HepG2 (cell line): Measurements from ENCODE around the gene TTC23. TPM values are rescaled to one million over a fixed set of nuclear protein-coding genes. Genes with fewer than 3 reads are reported as not detected.

Source experiments
- CENPX ChIP-seq: sonication (generic); formaldehyde crosslinking; IDR thresholded peaks from 2 replicates; pipeline ENCODE4 v1.9.0; 2021; ENCODE audit warnings: mild to moderate bottlenecking, missing genetic modification reagents, moderate library complexity
- LCORL ChIP-seq, 2 experiments: fragments of 450-650 bp in 1 of 2; sonication (generic) in 1 of 2; formaldehyde crosslinking in 1 of 2; IDR thresholded peaks; 2 replicates each; pipeline versions ENCODE4 v1.5.0 to v1.6.1; 2017 to 2020; ENCODE audit warnings: antibody characterized with exemption in 1 of 2, missing genetic modification reagents in 1 of 2
- MYNN ChIP-seq: sonication (generic); formaldehyde crosslinking; IDR thresholded peaks from 2 replicates; pipeline ENCODE4 v1.4.0; 2020; ENCODE audit warnings: mild to moderate bottlenecking, low read depth, missing genetic modification reagents
- SOX5 ChIP-seq: IDR thresholded peaks from 2 replicates; pipeline ENCODE4 v1.6.1; 2016; ENCODE audit warnings: borderline replicate concordance
- ZKSCAN1 ChIP-seq: fragments of 150-350 bp; IDR thresholded peaks from 2 replicates; pipeline ENCODE4 v1.6.1; 2014; ENCODE audit warnings: low read length
- ZMAT3 ChIP-seq: sonication (generic); formaldehyde crosslinking; conservative IDR thresholded peaks from 2 replicates; pipeline ENCODE4 v1.7.0; 2021; ENCODE audit warnings: missing genetic modification reagents
- ZNF446 ChIP-seq: sonication (generic); formaldehyde crosslinking; IDR thresholded peaks from 2 replicates; pipeline ENCODE4 v1.5.0; 2020; ENCODE audit warnings: mild to moderate bottlenecking, missing genetic modification reagents
- ZNF670 ChIP-seq: sonication (generic); formaldehyde crosslinking; IDR thresholded peaks from 2 replicates; pipeline ENCODE4 v1.8.0; 2022; ENCODE audit warnings: mild to moderate bottlenecking, missing genetic modification reagents, borderline replicate concordance
- ZNF878 ChIP-seq: sonication (generic); formaldehyde crosslinking; IDR thresholded peaks from 2 replicates; pipeline ENCODE4 v1.8.1; 2023; ENCODE audit warnings: mild to moderate bottlenecking, missing genetic modification reagents, moderate library complexity
- polyA plus RNA-seq, 8 experiments: library from polyadenylated mRNA; depleted of rRNA in 3 of 8; stranded (reverse) in 7 of 8; unstranded in 1 of 8; fragments of >200 nt; fragmentation: Illumina TruSeq in 4 of 8; extraction: Trizol in 4 of 8; gene quantifications; 2 replicates each; pipeline versions ENCODE4 v1.2.1 to v1.2.3, GENCODE V29; 2011 to 2016; ENCODE audit warnings: low read depth in 4 of 8, missing spikeins in 1 of 8, mixed read lengths in 1 of 8; ENCODE audit not compliant: insufficient read depth in 1 of 8
- total RNA-seq, 5 experiments: library from RNA; depleted of rRNA; stranded (reverse); fragments of >200 nt; fragmentation: Illumina TruSeq; extraction: Trizol; gene quantifications; 2 replicates each; pipeline ENCODE4 v1.2.3, GENCODE V29; 2016; ENCODE audit warnings: low read depth in 1 of 5
- TF ChIP-seq, protein P1 (sequence below): sonication (generic); formaldehyde crosslinking; IDR thresholded peaks from 2 replicates; pipeline ENCODE4 v1.5.0; 2020; ENCODE audit warnings: missing genetic modification reagents, mild to moderate bottlenecking, borderline replicate concordance
- TF ChIP-seq, protein P2 (sequence below): sonication (generic); formaldehyde crosslinking; IDR thresholded peaks from 2 replicates; pipeline ENCODE4 v1.4.0; 2020; ENCODE audit warnings: missing genetic modification reagents
- TF ChIP-seq, protein P3 (sequence below): IDR thresholded peaks from 2 replicates; pipeline ENCODE4 v1.6.1; 2016; ENCODE audit warnings: low read depth
- TF ChIP-seq, protein P4 (sequence below): sonication (generic); formaldehyde crosslinking; IDR thresholded peaks from 2 replicates; pipeline ENCODE4 v1.5.0; 2020; ENCODE audit warnings: mild to moderate bottlenecking, missing genetic modification reagents
- TF ChIP-seq, protein P5 (sequence below): sonication (generic); formaldehyde crosslinking; IDR thresholded peaks from 2 replicates; pipeline ENCODE4 v1.4.0; 2020; ENCODE audit warnings: missing genetic modification reagents, borderline replicate concordance
- TF ChIP-seq, protein P6 (sequence below): sonication (generic); formaldehyde crosslinking; IDR thresholded peaks from 2 replicates; pipeline ENCODE4 v1.4.0; 2020; ENCODE audit warnings: missing genetic modification reagents
- TF ChIP-seq, protein P7 (sequence below): sonication (generic); formaldehyde crosslinking; IDR thresholded peaks from 2 replicates; pipeline ENCODE4 v1.9.0; 2021; ENCODE audit warnings: missing genetic modification reagents, mild to moderate bottlenecking, borderline replicate concordance

Gene TTC23
- total and polyA plus RNA-seq, 2 of the 13 experiments (the other 11 are each of a cell fraction or from before 2014, with no cell fraction given): 1.6 to 11.7 TPM

DNA sequence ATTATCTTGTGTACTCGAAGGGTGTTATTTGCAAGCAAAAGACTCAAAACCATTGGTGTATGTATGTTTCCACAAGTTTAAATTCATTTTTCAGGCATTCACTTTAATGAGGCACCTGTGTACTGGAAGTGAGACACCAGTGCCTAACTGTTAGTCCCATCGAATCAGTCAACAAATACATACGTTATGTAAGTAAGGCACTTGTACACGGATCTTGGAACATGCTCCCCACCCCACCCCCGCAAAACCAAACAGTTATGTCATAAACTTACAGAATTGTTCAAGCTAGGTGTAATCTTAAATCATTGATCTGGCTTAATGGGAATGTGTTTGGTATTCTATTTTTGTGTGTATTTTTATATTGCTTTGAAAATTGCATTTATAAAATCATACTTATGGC is 19.1 kb upstream of the TTC23 start (continued):
- TF ChIP-seq, protein P1, sequence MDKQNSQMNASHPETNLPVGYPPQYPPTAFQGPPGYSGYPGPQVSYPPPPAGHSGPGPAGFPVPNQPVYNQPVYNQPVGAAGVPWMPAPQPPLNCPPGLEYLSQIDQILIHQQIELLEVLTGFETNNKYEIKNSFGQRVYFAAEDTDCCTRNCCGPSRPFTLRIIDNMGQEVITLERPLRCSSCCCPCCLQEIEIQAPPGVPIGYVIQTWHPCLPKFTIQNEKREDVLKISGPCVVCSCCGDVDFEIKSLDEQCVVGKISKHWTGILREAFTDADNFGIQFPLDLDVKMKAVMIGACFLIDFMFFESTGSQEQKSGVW: no peak
- TF ChIP-seq ZNF446 (CRISPR knock-in tag) (no peak), ZKSCAN1 (no peak), CENPX (CRISPR knock-in tag) (no peak), SOX5 (CRISPR knock-in tag) (peak; percentile 36; the same call in 1 of the 2 replicates), ZNF670 (CRISPR knock-in tag) (no peak), ZNF878 (CRISPR knock-in tag) (peak; percentile 26; the same call in 1 of the 2 replicates), LCORL (IDR thresholded peaks at IDR 0.05) (no peak), LCORL (CRISPR knock-in tag; IDR thresholded peaks at IDR 0.05) (no peak), MYNN (CRISPR knock-in tag) (no peak), ZMAT3 (no peak)
- TF ChIP-seq, protein P2, sequence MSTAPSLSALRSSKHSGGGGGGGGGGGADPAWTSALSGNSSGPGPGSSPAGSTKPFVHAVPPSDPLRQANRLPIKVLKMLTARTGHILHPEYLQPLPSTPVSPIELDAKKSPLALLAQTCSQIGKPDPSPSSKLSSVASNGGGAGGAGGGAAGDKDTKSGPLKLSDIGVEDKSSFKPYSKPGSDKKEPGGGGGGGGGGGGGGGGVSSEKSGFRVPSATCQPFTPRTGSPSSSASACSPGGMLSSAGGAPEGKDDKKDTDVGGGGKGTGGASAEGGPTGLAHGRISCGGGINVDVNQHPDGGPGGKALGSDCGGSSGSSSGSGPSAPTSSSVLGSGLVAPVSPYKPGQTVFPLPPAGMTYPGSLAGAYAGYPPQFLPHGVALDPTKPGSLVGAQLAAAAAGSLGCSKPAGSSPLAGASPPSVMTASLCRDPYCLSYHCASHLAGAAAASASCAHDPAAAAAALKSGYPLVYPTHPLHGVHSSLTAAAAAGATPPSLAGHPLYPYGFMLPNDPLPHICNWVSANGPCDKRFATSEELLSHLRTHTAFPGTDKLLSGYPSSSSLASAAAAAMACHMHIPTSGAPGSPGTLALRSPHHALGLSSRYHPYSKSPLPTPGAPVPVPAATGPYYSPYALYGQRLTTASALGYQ: no peak
- TF ChIP-seq, protein P3, sequence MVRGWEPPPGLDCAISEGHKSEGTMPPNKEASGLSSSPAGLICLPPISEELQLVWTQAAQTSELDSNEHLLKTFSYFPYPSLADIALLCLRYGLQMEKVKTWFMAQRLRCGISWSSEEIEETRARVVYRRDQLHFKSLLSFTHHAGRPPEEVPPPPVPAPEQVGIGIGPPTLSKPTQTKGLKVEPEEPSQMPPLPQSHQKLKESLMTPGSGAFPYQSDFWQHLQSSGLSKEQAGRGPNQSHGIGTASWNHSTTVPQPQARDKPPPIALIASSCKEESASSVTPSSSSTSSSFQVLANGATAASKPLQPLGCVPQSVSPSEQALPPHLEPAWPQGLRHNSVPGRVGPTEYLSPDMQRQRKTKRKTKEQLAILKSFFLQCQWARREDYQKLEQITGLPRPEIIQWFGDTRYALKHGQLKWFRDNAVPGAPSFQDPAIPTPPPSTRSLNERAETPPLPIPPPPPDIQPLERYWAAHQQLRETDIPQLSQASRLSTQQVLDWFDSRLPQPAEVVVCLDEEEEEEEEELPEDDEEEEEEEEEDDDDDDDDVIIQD (CRISPR knock-in tag): peak; percentile 64; the same call in 1 of the 2 replicates
- TF ChIP-seq, protein P4, sequence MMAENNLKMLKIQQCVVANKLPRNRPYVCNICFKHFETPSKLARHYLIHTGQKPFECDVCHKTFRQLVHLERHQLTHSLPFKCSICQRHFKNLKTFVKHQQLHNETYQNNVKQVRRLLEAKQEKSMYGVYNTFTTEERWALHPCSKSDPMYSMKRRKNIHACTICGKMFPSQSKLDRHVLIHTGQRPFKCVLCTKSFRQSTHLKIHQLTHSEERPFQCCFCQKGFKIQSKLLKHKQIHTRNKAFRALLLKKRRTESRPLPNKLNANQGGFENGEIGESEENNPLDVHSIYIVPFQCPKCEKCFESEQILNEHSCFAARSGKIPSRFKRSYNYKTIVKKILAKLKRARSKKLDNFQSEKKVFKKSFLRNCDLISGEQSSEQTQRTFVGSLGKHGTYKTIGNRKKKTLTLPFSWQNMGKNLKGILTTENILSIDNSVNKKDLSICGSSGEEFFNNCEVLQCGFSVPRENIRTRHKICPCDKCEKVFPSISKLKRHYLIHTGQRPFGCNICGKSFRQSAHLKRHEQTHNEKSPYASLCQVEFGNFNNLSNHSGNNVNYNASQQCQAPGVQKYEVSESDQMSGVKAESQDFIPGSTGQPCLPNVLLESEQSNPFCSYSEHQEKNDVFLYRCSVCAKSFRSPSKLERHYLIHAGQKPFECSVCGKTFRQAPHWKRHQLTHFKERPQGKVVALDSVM (CRISPR knock-in tag): no peak
- TF ChIP-seq, protein P5, sequence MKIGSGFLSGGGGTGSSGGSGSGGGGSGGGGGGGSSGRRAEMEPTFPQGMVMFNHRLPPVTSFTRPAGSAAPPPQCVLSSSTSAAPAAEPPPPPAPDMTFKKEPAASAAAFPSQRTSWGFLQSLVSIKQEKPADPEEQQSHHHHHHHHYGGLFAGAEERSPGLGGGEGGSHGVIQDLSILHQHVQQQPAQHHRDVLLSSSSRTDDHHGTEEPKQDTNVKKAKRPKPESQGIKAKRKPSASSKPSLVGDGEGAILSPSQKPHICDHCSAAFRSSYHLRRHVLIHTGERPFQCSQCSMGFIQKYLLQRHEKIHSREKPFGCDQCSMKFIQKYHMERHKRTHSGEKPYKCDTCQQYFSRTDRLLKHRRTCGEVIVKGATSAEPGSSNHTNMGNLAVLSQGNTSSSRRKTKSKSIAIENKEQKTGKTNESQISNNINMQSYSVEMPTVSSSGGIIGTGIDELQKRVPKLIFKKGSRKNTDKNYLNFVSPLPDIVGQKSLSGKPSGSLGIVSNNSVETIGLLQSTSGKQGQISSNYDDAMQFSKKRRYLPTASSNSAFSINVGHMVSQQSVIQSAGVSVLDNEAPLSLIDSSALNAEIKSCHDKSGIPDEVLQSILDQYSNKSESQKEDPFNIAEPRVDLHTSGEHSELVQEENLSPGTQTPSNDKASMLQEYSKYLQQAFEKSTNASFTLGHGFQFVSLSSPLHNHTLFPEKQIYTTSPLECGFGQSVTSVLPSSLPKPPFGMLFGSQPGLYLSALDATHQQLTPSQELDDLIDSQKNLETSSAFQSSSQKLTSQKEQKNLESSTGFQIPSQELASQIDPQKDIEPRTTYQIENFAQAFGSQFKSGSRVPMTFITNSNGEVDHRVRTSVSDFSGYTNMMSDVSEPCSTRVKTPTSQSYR: peak; percentile 87
- TF ChIP-seq, protein P6, sequence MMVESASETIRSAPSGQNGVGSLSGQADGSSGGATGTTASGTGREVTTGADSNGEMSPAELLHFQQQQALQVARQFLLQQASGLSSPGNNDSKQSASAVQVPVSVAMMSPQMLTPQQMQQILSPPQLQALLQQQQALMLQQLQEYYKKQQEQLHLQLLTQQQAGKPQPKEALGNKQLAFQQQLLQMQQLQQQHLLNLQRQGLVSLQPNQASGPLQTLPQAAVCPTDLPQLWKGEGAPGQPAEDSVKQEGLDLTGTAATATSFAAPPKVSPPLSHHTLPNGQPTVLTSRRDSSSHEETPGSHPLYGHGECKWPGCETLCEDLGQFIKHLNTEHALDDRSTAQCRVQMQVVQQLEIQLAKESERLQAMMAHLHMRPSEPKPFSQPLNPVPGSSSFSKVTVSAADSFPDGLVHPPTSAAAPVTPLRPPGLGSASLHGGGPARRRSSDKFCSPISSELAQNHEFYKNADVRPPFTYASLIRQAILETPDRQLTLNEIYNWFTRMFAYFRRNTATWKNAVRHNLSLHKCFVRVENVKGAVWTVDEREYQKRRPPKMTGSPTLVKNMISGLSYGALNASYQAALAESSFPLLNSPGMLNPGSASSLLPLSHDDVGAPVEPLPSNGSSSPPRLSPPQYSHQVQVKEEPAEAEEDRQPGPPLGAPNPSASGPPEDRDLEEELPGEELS: peak; percentile 70
- TF ChIP-seq, protein P7, sequence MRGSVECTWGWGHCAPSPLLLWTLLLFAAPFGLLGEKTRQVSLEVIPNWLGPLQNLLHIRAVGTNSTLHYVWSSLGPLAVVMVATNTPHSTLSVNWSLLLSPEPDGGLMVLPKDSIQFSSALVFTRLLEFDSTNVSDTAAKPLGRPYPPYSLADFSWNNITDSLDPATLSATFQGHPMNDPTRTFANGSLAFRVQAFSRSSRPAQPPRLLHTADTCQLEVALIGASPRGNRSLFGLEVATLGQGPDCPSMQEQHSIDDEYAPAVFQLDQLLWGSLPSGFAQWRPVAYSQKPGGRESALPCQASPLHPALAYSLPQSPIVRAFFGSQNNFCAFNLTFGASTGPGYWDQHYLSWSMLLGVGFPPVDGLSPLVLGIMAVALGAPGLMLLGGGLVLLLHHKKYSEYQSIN (CRISPR knock-in tag): no peak
